Kidney epithelial cell (primary cell): Measurements from ENCODE around the gene ORAI3. TPM values are rescaled to one million over a fixed set of nuclear protein-coding genes. Genes with fewer than 3 reads are reported as not detected.

Source experiments
- DNase-seq: peaks from one replicate; pipeline ENCODE4 v3.0.0-alpha.2; 2010; ENCODE audit warnings: low read depth
- H3K27me3 ChIP-seq: 2 replicates; pipeline ENCODE4 v1.6.0; 2011; ENCODE audit warnings: low read length; ENCODE audit not compliant: control insufficient read depth, insufficient read depth
- H3K36me3 ChIP-seq: 2 replicates; pipeline ENCODE4 v1.5.1; 2011; ENCODE audit warnings: low read length; ENCODE audit not compliant: control insufficient read depth, insufficient read depth
- H3K4me3 ChIP-seq: 2 replicates; pipeline ENCODE4 v1.5.1; 2011; ENCODE audit warnings: low read depth, mild to moderate bottlenecking, control low read depth, low read length
- CTCF ChIP-seq: IDR thresholded peaks from 2 replicates; pipeline ENCODE4 v1.5.1; 2011; ENCODE audit warnings: mild to moderate bottlenecking, moderate library complexity, low read length, control low read depth, inconsistent platforms; ENCODE audit not compliant: insufficient read depth, poor library complexity, severe bottlenecking
- total RNA-seq: library from RNA; depleted of rRNA; stranded (reverse); fragments of >200 nt; gene quantifications from 2 replicates; pipeline ENCODE4 v1.2.3, GENCODE V29; 2015

ORAI3 gene
- total RNA-seq, 1 donor from 2014 or later = 37.9 TPM

GRCh38 chr16:30949650-30950515 lies 1.0 kb downstream of the ORAI3 start:
- TF ChIP-seq CTCF = peak; percentile 20
- DNase-seq = peak; percentile 78
- H3K27me3 ChIP-seq = no peaks in the 10 kb centered on the region
- H3K4me3 ChIP-seq = peak overlapping the region; percentile 78
- peaks cover 3% of the 10 kb centered on the region for H3K36me3 ChIP-seq

GRCh38 chr16:30950516-30951065 lies 1.7 kb downstream of the ORAI3 start:
- DNase-seq = no peak
- Histone ChIP-seq H3K27me3 (no peaks in the 10 kb centered on the region), H3K36me3 (peaks cover 3% of the 10 kb centered on the region), H3K4me3 (peak overlapping the region; percentile 78)
- TF ChIP-seq CTCF = no peak

GRCh38 chr16:30951193-30951592 lies 2.3 kb downstream of the ORAI3 start:
- no peaks in the 10 kb centered on the region for H3K27me3 ChIP-seq
- peaks cover 3% of the 10 kb centered on the region for H3K36me3 ChIP-seq
- no peak for TF ChIP-seq CTCF

GRCh38 chr16:30951750-30952149 lies 2.9 kb downstream of the ORAI3 start:
- TF ChIP-seq CTCF = no peak
- peaks cover 3% of the 10 kb centered on the region for H3K36me3 ChIP-seq
- H3K27me3 ChIP-seq = no peaks in the 10 kb centered on the region
- DNase-seq = no peak
- no peak overlapping the region for H3K4me3 ChIP-seq

More at GRCh38 chr16:30951193-30951592, 2.3 kb downstream of the ORAI3 start:
- no peak for DNase-seq
- H3K4me3 ChIP-seq = no peak overlapping the region

GRCh38 chr16:30953111-30953510 lies 4.2 kb downstream of the ORAI3 start:
- no peak for TF ChIP-seq CTCF
- H3K36me3 ChIP-seq = peaks cover 1% of the 10 kb centered on the region

More at GRCh38 chr16:30953111-30953510, 4.2 kb downstream of the ORAI3 start:
- no peak for DNase-seq
- H3K27me3 ChIP-seq = no peaks in the 10 kb centered on the region
- H3K4me3 ChIP-seq = no peak overlapping the region
